GM12878 (cell line): ENCODE measurements around the gene HECTD3.

Experiments used
- CHD2 ChIP-seq: IDR thresholded peaks from 2 replicates; pipeline ENCODE4 v1.6.1; 2011; ENCODE audit warnings: low read depth, low read length, improper control_type of control experiment, borderline replicate concordance
- PML ChIP-seq: IDR thresholded peaks from 2 replicates; pipeline ENCODE4 v1.6.1; 2012; ENCODE audit warnings: low read length, inconsistent platforms
- RAD21 ChIP-seq: IDR thresholded peaks from 2 replicates; pipeline ENCODE4 v1.6.1; 2011; ENCODE audit warnings: mild to moderate bottlenecking, low read depth, low read length, moderate library complexity; ENCODE audit not compliant: insufficient read depth

- TF ChIP-seq CHD2 (no peak), PML (no peak), RAD21 (no peak)
These were observed 7.4 kb downstream of the HECTD3 start for GRCh38 chr1:45003741-45004140.
